HG03060 (cell line): ENCODE measurements around the gene FER.
"Not testable (repeated sequence)": the region's sequence is repeated elsewhere in the genome, so short reads cannot be mapped to it uniquely, and the experiment has no call there.

ENCODE experiments used
- ATAC-seq: cut with Tn5 transposase; IDR thresholded peaks from one replicate; pipeline ENCODE4 v1.9.1; 2021; ENCODE audit warnings: low read depth, moderate number of reproducible peaks; ENCODE audit not compliant: unreplicated experiment

FER gene

DNA sequence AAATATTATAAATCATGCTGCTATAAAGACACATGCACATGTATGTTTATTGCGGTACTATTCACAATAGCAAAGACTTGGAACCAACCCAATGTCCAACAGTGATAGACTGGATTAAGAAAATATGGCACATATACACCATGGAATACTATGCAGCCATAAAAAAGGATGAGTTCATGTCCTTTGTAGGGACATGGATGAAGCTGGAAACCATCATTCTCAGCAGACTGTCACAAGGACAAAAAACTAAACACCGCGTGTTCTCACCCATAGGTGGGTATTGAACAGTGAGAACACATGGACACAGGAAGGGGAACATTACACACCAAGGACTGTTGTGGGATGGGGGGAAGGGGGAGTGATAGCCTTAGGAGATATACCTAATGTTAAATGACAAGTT is 118.4 kb downstream of the FER start:
- not testable (repeated sequence) for ATAC-seq

DNA sequence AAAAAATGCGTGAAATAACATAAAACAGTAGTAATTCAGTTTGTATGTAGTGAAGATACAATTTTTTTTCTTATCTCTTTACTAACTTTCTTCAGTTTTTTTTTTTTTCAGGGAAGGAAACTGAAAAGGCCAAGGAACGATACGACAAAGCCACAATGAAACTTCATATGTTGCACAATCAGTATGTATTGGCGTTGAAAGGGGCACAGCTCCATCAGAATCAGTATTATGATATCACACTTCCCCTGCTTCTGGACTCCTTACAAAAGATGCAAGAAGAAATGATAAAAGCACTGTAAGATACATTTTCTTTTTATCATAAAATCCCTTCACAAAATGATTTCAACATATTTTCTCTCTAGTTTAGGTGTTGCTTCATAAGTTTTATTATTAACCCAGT is 120.0 kb downstream of the FER start:
- ATAC-seq = no peak

DNA sequence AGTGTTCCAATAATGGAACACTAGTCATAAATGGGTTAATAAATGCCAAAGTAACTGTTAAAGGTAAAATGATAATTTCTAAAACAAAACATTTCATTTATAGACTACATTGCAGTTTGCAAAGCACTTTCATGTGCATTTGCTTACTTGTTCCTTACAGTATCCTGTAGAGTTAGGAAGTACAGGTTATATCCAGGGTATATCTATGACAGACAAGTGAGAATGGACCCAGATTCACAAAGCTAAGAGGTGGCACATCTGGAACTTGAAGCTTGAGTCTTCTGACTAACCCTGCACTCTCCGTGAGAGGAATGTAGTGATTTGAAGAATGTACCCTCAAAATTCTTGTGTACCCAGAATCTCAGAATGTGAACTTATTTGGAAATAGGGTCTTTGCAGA is 121.4 kb downstream of the FER start:
- no peak for ATAC-seq

DNA sequence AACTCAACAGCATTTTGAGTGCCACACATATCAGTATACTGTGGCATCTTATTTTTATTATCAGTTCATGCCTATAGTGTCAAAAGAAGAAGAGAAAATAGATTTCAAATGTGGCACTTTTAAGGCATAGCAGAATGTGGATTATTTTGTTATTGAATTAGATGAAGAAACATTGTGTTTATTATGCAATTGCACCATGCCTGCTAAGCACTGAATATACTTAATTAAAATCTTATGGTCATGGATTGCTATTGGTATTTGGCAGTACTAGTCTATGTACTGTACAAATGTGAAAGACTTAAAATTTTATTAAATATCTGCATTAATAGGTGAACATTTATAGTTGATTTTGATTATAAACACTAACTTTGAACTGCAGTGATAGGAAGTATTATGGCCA is 128.8 kb downstream of the FER start:
- no peak for ATAC-seq

DNA sequence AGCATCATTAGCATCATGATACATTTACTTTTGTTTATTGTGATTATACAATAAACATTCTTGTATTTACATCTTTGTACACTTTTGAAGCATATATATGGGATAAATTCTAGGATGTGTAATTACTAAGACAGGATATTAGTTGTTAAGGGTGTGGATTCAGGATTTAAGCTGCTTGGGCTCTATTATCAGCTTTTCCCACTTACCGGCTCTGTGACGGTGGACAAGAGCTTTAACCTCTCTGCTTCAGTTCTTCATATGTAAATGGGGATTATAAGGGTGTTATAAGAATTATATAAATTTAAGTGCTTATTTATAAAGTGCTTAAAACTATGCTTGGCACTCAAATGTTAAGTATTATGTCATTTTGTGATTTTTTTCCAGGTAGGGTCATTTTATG is 131.1 kb downstream of the FER start:
- ATAC-seq = no peak

DNA sequence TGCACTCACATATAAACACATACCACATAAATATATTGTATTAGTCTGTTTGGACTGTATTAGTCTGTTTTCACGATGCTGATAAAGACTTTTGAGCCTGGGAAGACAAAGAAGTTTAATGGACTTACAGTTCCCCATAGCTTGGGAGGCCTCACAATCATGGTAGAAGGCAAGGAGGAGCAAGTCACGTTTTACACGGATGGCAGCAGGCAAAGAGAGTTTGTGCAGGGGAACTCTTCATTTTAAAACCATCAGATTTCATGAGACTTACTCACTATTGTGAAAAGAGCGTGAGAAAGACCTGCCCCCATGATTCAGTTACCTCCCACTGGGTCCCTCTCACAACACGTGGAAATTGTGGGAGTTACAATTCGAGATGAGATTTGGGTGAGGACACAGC is 133.4 kb downstream of the FER start:
- ATAC-seq = no peak

DNA sequence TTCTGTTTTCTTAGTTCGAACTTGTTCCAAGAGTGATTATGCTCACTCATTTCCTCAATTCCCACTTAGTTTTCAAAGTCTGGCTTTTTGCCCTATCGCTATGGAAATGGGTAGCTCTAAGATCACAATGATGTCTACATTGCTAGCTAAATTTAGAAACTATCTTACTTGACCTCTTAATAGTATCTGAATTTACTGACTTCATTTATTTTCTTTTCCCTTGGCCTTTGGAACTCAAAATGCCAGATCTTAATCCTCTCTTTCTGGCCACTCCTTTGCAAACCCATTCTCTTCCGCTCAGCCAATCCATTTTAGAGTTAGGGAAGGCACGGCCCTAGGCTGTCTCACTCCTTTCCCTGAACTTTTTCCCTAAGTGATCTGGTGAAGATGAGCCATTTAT is 137.0 kb downstream of the FER start:
- ATAC-seq = no peak

DNA sequence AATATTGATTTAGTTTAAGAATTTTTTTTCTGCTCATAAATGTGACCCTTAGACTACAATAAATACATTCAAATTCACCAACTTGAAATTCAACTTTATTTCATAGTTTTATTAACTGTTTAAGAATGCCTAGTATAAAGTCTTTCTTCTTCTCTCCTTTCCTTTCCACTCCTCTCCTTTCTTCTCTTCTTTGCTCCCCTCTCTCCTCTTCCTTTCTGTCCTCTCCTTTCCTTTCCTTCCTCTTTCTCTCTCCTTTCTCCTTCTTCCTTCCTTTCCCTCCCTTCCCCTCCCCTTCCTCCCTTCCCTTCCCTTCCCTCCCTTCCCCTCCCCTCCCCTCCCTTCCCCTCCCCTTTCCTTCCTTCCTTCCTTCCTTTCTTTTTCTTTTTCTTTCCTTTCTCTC is 150.6 kb downstream of the FER start:
- ATAC-seq = no peak

DNA sequence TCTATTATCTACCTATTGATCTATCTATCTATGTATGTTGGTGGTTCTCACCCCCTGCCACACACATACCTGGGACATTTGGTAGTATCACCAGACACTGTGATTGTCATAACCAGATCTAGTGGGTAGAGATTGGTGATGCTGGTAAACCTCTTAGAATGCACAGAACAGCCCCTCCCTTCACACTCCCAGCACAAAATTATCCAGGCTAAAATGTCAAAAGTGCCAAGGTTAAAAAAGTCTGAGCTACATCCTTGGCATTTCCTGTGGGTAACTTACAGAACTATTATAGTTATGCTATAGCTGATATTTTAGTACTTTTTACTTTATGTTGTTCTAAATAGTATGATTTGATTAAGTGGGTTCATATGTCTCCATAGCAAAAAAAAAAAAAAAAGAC is 151.0 kb downstream of the FER start:
- ATAC-seq = no peak

DNA sequence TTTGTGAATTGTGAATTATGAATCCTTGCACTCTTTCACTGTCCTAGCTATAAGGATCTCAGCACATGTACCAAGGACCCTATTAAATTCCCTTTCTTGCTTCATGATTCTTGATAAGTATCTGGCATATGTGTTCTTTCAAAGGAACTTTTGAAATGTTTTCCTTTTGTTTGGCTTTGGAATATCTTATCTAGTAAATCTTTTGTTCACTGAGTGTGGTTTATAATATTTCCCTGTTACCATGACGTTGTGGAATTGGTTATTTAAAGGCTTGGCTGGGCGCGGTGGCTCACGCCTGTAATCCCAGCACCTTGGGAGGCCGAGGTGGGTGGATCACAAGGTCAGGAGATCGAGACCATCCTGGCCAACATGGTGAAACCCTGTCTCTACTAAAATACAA is 151.5 kb downstream of the FER start:
- ATAC-seq = not testable (repeated sequence)

DNA sequence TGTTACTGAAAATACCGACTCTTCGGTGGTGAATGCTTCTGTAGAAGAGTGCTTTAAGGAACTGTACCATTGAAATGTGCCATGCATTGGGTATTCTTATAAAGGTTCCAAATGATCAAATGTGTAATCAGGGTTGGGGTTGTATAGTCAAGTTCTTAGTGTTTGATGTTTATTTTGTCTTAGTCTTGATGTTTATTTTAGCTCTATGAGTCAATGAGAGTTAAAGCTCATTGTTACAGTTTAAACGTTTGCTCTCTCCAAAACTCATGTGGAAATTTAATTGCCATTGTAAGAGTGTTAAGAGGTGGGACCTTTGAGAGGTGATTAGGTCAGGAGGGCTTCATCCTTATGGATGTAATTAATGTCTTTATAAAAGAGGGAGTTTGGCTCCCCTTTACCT is 153.0 kb downstream of the FER start:
- no peak for ATAC-seq

DNA sequence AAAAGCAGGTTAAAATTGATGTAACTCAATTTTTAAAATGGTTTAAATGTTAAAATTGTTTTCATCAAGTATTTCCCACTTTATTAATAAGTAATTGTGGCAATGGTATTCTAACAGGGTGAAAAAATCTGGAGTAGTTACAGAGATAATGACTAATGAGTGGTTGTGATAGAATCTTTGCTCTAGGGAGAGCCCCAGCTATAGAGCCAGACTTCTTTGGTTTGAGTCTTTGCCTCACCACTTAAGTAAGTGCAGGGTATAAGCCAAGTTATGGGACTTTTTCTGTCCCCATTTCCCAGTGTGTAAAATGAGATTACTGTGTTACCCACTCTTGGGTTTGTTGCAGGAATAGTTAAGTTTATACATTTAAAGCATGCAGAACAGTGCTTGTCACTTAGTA is 158.1 kb downstream of the FER start:
- no peak for ATAC-seq

DNA sequence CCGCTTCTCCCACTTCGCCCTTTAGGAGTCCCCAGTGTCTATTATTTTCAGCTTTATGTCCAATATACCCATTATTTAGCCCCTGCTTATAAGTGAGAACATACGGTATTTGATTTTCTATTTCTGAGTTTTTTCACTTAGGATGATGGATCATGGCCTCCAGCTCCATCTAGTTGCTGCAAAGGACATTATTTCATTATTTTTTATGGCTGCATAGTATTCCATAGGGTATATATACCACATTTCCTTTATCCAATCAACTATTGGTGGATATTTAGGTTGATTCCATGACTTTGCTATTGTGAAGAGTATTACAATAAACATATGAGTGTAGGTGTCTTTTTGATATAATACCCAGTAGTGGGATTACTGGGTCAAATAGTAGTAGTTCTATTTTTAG is 162.9 kb downstream of the FER start:
- ATAC-seq = no peak

DNA sequence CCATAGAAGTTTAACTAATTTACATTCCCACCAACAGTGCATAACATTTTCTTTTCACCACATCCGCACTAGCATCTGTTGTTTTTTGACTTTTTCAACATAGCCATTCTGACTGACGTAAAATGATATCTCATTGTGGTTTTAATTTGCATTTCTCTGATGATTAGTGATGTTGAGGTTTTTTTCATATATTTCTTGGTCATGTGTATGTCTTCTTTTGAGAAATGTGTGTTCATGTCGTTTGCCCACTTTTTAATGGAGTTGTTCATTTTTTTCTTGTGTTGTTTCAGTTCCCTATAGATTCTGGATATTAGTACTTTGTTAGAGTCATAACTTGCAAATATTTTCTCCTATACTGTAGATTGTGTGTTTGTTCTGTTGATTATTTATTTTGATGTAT is 163.4 kb downstream of the FER start:
- no peak for ATAC-seq

DNA sequence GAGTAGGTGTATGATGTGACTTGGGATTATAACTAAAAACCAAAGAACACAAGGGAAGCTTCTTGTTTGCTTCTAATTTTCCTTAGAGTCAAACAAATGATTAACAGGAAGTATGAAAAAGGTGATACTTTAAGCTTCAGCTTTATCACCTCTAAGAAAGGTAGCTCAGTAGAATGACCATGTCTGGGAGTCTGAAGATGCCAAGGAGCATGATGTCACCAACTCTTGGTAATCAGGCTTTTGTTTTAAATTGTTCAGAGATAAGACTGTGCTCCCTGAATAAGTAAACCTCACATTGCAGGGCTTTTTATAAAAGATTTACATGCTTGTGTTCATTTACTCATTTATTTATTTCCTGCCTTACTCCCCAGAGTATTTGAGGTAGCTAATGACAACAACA is 169.9 kb downstream of the FER start:
- no peak for ATAC-seq

DNA sequence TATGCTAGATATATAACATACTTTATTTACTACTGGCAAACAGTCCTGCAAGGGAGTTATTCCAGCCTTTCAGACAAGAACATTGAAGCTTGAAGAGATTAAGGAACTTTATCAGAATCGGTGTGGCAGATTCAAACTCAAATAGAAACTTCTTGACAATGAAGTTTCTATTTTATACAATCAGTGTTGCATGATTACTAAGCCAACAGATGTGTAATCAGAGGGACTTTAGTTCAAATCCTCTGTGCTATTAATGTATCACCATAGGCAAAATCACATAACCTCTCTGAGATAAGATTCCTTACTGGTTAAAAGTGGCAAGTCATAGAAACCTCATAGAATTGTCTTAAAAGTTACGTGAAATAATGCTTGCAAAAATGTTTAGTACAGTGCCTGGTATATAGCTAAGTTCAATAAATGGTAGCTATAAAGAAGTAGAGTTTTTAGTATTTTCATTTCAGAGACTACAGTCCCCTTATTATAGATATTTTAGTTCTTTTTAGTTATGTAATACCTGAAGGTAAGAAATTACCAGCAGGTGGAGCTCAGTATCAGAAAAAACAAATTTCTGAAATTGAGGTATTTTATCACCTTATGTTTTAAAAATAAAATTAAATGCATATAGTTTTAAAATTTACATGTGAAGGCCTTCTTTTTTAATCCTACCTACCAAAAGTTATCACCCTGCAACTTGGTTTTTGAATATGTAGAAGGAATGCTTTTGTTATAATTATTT is 172.1 kb downstream of the FER start:
- no peak for ATAC-seq

DNA sequence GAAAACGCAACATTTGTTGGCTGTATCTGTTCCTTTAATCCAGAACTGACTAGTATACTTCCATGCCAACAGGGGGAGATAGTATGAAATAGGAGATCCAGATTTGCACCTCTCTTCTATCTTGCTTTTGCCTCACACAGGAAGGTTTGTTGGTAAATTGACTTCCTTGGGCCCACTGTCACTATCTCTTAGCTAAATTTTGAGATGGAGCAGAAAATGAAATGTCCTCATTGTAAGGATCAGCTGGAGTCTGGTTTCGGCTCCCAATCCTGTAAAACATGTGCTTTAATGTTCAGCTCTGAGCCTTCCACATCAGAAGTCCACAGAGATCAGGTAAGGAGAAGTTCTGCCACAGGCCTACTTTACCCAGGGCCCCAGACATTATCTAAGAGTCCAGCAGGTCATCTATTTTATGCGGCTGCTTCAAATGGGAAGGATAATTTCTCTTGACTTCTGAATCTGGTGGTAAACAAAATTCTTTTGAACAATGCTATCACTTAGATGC is 176.8 kb downstream of the FER start:
- ATAC-seq = no peak

DNA sequence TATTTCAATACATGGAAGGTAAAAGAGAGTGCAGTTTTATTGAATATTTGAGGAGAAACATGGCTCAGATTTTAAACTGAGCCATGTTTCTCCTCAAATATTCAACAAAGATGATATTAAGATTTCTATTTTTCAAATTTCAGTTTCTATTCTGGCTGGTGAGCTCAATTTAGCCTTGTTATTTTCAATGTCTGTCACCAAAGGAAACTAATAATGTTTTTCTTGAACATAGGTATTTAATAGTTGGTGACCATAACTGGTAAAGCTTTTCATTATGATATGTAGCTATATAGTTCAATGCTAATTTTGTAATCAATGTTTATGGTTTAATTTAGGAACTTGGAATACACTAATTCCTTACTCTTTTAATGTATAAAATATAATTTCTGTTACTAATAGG is 177.4 kb downstream of the FER start:
- ATAC-seq = no peak

DNA sequence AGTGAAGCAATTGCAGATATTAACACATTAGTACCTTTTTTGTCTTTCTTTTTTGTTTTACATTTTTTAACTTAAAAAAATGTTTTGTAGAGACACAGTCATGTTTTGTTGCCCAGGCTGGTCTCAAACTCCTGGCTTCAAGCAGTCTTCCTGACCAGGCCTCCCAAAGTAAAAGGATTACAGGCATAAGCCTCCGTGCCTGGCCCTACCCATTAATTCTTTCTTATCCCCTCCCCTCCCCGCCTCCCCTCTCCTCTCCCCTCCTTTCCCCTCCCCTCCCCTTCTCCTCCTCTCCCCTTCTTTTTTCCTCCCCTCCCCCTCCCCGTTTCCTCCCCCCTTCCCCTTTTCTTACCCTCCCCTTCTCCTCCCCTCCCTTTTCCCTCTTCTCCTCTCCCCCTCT is 182.4 kb downstream of the FER start:
- no peak for ATAC-seq

DNA sequence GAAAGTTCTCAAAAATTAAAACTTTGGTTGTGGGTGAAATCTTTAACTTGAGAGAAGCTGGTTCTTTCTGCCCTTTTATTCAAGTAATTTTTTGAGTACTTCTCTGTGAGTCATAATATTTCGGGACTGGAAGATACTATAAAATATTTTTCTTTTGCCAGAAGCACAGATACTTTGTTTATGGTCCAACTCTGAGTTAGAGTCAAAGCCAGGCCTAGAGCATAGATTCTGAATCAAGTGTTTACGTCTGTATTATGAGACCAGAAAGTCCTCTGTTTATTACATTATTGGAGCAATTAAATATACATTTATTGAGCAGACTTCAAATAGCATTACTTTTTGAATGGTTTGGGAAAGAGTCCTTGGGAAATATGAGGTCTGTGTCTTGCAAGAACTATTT is 187.9 kb downstream of the FER start:
- ATAC-seq = no peak

DNA sequence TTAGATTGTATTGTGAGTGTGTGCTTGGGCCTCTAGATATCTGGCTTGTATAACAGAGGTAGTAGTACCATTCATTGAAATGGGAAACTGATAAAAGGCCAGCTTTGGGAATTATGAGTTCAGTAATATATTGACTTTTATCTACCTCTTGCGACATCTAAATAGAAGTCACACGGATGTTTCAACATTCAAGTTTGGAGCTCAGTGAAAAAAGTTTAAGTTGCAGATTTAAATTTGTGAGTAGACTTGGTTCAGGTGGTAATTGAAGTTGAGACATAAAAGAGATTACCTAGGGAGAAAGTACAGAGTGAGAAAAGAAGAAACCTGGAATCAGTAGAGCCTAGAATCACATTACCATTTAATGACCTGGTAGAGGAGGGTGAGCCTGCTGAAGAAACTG is 189.5 kb downstream of the FER start:
- no peak for ATAC-seq

DNA sequence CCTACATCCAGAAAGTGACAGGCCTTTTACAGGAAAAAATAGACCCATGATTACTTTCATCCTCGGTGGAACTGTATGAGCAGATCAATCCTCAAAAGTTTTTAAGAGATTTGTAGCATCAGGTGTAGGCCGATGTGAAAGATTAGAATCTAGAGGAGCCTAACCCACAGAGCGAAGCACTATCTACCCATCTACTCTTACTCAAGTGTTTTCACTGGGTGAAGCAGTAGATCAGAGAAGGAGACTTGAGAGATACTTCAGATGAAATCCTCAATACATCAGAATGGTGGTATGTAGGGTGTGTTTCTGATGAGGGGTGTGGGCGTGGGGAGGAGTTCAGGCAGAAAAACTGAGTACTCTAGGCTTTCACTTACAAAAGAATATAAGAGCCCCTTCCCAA is 192.8 kb downstream of the FER start:
- no peak for ATAC-seq

DNA sequence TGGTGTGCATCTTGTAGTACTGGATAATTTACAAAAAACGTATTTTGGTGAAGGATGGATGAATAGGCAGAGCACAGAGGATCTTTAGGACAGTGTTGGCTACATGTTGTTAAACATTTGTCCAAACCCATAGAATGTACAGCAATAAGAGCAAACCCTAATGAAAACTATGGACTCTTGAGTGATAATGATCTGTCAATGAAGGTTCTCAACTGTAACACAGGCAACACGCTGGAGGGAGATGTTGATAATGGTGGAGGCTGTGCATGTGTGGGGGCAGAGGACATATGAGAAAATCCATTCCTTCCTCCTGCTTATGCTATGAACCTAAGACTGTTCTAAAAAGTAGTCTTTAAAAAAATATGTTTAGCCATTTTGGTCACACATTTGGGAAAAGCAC is 194.0 kb downstream of the FER start:
- ATAC-seq = no peak
